Muscle of leg (tissue), 11 donors: ENCODE results near the gene SPRR4. TPM values are rescaled to one million over a fixed set of nuclear protein-coding genes. Genes with fewer than 3 reads are reported as not detected.
"Not testable (repeated sequence)": the region's sequence is repeated elsewhere in the genome, so short reads cannot be mapped to it uniquely, and the experiment has no call there.

ENCODE experiments used
- DNase-seq: peaks from one replicate; pipeline ENCODE4 v3.0.0; 2013
- H3K27ac ChIP-seq: one replicate; pipeline ENCODE4 v1.5.1; 2013; ENCODE audit warnings: mild to moderate bottlenecking, low read length, control low read depth
- H3K27me3 ChIP-seq: one replicate; pipeline ENCODE4 v1.6.1; 2013; ENCODE audit warnings: low read length; ENCODE audit not compliant: control insufficient read depth, insufficient read depth
- H3K36me3 ChIP-seq: one replicate; pipeline ENCODE4 v1.6.1; 2013; ENCODE audit warnings: low read length; ENCODE audit not compliant: control insufficient read depth, insufficient read depth
- H3K4me1 ChIP-seq: one replicate; pipeline ENCODE4 v1.6.1; 2013; ENCODE audit warnings: low read length; ENCODE audit not compliant: control insufficient read depth, insufficient read depth
- H3K4me3 ChIP-seq: one replicate; pipeline ENCODE4 v1.5.1; 2013; ENCODE audit warnings: low read length, control low read depth
- H3K9me3 ChIP-seq: replicated peaks from 2 replicates; pipeline ENCODE4 v1.6.1; 2013; ENCODE audit warnings: low read depth, low read length; ENCODE audit not compliant: control insufficient read depth
- whole genome bisulfite sequencing: methylation state at CpG from one replicate; pipeline ENCODE4 v1.1.5; 2013; ENCODE audit warnings: missing lambda C conversion rate; ENCODE audit not compliant: insufficient coverage; 5-methylcytosine and 5-hydroxymethylcytosine counted together
- polyA plus RNA-seq, 8 donors: library from polyadenylated mRNA; unstranded; fragments of 120-200 nt; gene quantifications; one replicate each; pipeline versions ENCODE4 v1.2.1 to v1.2.3, GENCODE V29; 2013; ENCODE audit warnings: inconsistent platforms in 1 of 8, low replicate concordance in 1 of 8; ENCODE audit not compliant: insufficient read length in 8 of 8, insufficient read depth in 1 of 8
- total RNA-seq: library from RNA; stranded (reverse); fragments of 120-200 nt; gene quantifications from one replicate; pipeline ENCODE4 v1.2.4, GENCODE V29; 2013

SPRR4 gene
- total and polyA plus RNA-seq, 9 donors: not detected

DNA sequence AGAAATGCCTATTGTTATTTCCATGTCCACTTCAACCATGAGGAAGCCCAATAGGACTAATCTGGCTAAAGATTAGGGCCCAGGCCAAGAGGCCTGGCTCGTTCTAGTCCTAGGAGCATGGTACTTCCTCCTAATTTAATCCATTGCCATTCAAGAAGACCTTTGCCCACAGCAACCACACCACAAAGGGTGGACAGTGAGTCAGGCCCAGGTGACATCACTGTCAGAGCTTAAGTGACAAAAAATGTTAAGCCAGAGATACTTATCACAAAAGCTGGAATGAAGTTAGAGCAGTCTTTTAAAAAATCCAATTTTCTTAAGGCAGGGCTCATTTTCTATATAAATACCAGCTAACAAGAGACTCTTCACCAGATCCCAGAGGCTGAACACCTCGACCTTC is 30.9 kb downstream of the SPRR4 start, which contains the start of gene SPRR3:
SPRR3 (plus strand) TSS at position 368 of the 400 bp plus-strand sequence. CDS start 1,272 bp downstream, outside the sequence.
- H3K27me3 ChIP-seq: no peaks in the 10 kb centered on the region
- no peak within 1 kb of the TSS for H3K27ac ChIP-seq
- no peak within 1 kb of the TSS for H3K4me3 ChIP-seq
- no peaks in the 10 kb centered on the region for H3K4me1 ChIP-seq
- H3K36me3 ChIP-seq: no peaks in the 10 kb centered on the region
- no CpG with 5 or more reads among the region's 2 CpGs for WGBS
- no peaks in the 10 kb centered on the region for H3K9me3 ChIP-seq
- DNase-seq: no peak

GRCh38 chr1:153011235-153011758 is 40.8 kb downstream of the SPRR4 start:
- not testable (repeated sequence) for H3K9me3 ChIP-seq, H3K27ac ChIP-seq, H3K27me3 ChIP-seq, H3K4me1 ChIP-seq, H3K36me3 ChIP-seq, DNase-seq, H3K4me3 ChIP-seq
- 75% methylated on average over 4 of the region's 8 CpGs for WGBS

GRCh38 chr1:153021829-153022228 is 51.4 kb downstream of the SPRR4 start:
- not testable (repeated sequence) for DNase-seq, H3K4me3 ChIP-seq, H3K4me1 ChIP-seq, H3K27ac ChIP-seq, H3K27me3 ChIP-seq, H3K36me3 ChIP-seq, H3K9me3 ChIP-seq
- WGBS: no CpG with 5 or more reads among the region's 2 CpGs

Other genes with a start within 250 kb of the SPRR4 start
- not detected for gene KPRP, start 212.6 kb upstream of the SPRR4 start, total RNA-seq
- gene KPRP, start 212.6 kb upstream of the SPRR4 start, polyA plus RNA-seq: not detected
- not detected for gene LCE1F, start 195.5 kb upstream of the SPRR4 start, total RNA-seq
- gene LCE1F, start 195.5 kb upstream of the SPRR4 start, polyA plus RNA-seq: not detected
- not detected for gene LCE1E, start 184.4 kb upstream of the SPRR4 start, total RNA-seq
- gene LCE1E, start 184.4 kb upstream of the SPRR4 start, polyA plus RNA-seq: not detected
- gene LCE1D, start 173.9 kb upstream of the SPRR4 start, total RNA-seq: not detected
- not detected for gene LCE1D, start 173.9 kb upstream of the SPRR4 start, polyA plus RNA-seq
- gene LCE1C, start 164.0 kb upstream of the SPRR4 start, total RNA-seq: not detected
- gene LCE1C, start 164.0 kb upstream of the SPRR4 start, polyA plus RNA-seq: not detected
- not detected for gene LCE1B, start 158.7 kb upstream of the SPRR4 start, total RNA-seq
- gene LCE1B, start 158.7 kb upstream of the SPRR4 start, polyA plus RNA-seq: not detected
- not detected for gene LCE1A, start 143.2 kb upstream of the SPRR4 start, total RNA-seq
- gene LCE1A, start 143.2 kb upstream of the SPRR4 start, polyA plus RNA-seq: not detected
- gene LCE6A, start 127.8 kb upstream of the SPRR4 start, total RNA-seq: not detected
- gene LCE6A, start 127.8 kb upstream of the SPRR4 start, polyA plus RNA-seq: not detected
- not detected for gene LCE7A, start 110.7 kb upstream of the SPRR4 start, total RNA-seq
- gene LCE7A, start 110.7 kb upstream of the SPRR4 start, polyA plus RNA-seq: not detected
- gene SMCP, start 92.3 kb upstream of the SPRR4 start, total RNA-seq: not detected
- not detected for gene SMCP, start 92.3 kb upstream of the SPRR4 start, polyA plus RNA-seq
- gene IVL, start 62.1 kb upstream of the SPRR4 start, total RNA-seq: not detected
- 1 to 10 TPM in 1 of 8 donors, under 1 TPM in 3, not detected in 4; 0.11 to 8.1 (median 0.32) TPM for gene IVL, start 62.1 kb upstream of the SPRR4 start, polyA plus RNA-seq
- gene SPRR5, start 23.4 kb upstream of the SPRR4 start, total RNA-seq: not detected
- gene SPRR5, start 23.4 kb upstream of the SPRR4 start, polyA plus RNA-seq: not detected
- gene SPRR1A, start 13.4 kb downstream of the SPRR4 start, total RNA-seq: not detected
- not detected for gene SPRR1A, start 13.4 kb downstream of the SPRR4 start, polyA plus RNA-seq
- not detected for gene SPRR3, start 31.1 kb downstream of the SPRR4 start, total RNA-seq
- 10 to 100 TPM in 1 of 8 donors, 1 to 10 TPM in 1, under 1 TPM in 2, not detected in 4; 0.18 to 38.9 (median 0.90) TPM for gene SPRR3, start 31.1 kb downstream of the SPRR4 start, polyA plus RNA-seq
- not detected for gene SPRR1B, start 60.6 kb downstream of the SPRR4 start, total RNA-seq
- gene SPRR1B, start 60.6 kb downstream of the SPRR4 start, polyA plus RNA-seq: 1 to 10 TPM in 1 of 8 donors, under 1 TPM in 1, not detected in 6; 0.73 to 2.8 TPM
- gene SPRR2D, start 70.5 kb downstream of the SPRR4 start, total RNA-seq: not detected
- gene SPRR2D, start 70.5 kb downstream of the SPRR4 start, polyA plus RNA-seq: not detected
- not detected for gene SPRR2A, start 86.9 kb downstream of the SPRR4 start, total RNA-seq
- not detected for gene SPRR2A, start 86.9 kb downstream of the SPRR4 start, polyA plus RNA-seq
- gene SPRR2B, start 101.0 kb downstream of the SPRR4 start, total RNA-seq: not detected
- gene SPRR2B, start 101.0 kb downstream of the SPRR4 start, polyA plus RNA-seq: under 1 TPM in 1 of 8 donors, not detected in 7; 0.50 TPM
- gene SPRR2E, start 123.9 kb downstream of the SPRR4 start, total RNA-seq: not detected
- not detected for gene SPRR2E, start 123.9 kb downstream of the SPRR4 start, polyA plus RNA-seq
- gene SPRR2F, start 142.9 kb downstream of the SPRR4 start, total RNA-seq: not detected
- gene SPRR2F, start 142.9 kb downstream of the SPRR4 start, polyA plus RNA-seq: under 1 TPM in 1 of 8 donors, not detected in 7; 0.28 TPM
- not detected for gene SPRR2G, start 180.2 kb downstream of the SPRR4 start, total RNA-seq
- not detected for gene SPRR2G, start 180.2 kb downstream of the SPRR4 start, polyA plus RNA-seq
- not detected for gene LELP1, start 232.8 kb downstream of the SPRR4 start, total RNA-seq
- gene LELP1, start 232.8 kb downstream of the SPRR4 start, polyA plus RNA-seq: not detected
- gene PRR9, start 246.9 kb downstream of the SPRR4 start, total RNA-seq: not detected
- gene PRR9, start 246.9 kb downstream of the SPRR4 start, polyA plus RNA-seq: not detected